ENCODE results near the gene CLEC2B. TPM values are rescaled to one million over a fixed set of nuclear protein-coding genes. Genes with fewer than 3 reads are reported as not detected.

CLEC2B gene
- total RNA-seq = not detected
- polyA plus RNA-seq (2013, experiment 1 of 2) = not detected
- polyA plus RNA-seq (2013, experiment 2 of 2) = not detected
- long read RNA-seq, experiment 1 = 0 reads
- long read RNA-seq, experiment 2 = 0 reads
- long read RNA-seq, experiment 3 = 0 reads
- long read RNA-seq, experiment 4 = 0 reads

GRCh38 chr12:9869307-9870161 lies at the start of gene CLEC2B:
CLEC2B (minus strand) TSS chr12:9869354.
- Mint-ChIP-seq H3K4me1 (peaks cover 21% of the 10 kb centered on the region), H3K27me3 (ENCODE audit: insufficient read depth) (no peaks in the 10 kb centered on the region), H3K4me3 (no peak within 1 kb of the TSS), H3K36me3 (ENCODE audit: low read depth) (no peaks in the 10 kb centered on the region), H3K27ac (peak within 1 kb of the TSS; percentile 0), H3K9me3 (no peaks in the 10 kb centered on the region)
- no peaks in the 10 kb centered on the region for H3K27me3 ChIP-seq (ENCODE audit: control insufficient read depth, insufficient read depth, low read length, poor library complexity, severe bottlenecking)
- no peak for TF ChIP-seq CTCF (conservative IDR thresholded peaks at IDR 0.05)
- 68 to 70% methylated on average over 6 to 10 of the region's 11 CpGs for WGBS, 2 experiments (ENCODE audit: insufficient coverage in 1 of 2, insufficient read length in 1 of 2)
- no peaks in the 10 kb centered on the region for H3K4me1 ChIP-seq (ENCODE audit: control insufficient read depth, insufficient read depth, low read length)
- no peak within 1 kb of the TSS for H3K27ac ChIP-seq (ENCODE audit: low read depth, low read length)
- no peaks in the 10 kb centered on the region for H3K36me3 ChIP-seq (ENCODE audit: control insufficient read depth, insufficient read depth, low read length)
- no peak within 1 kb of the TSS for H3K9ac ChIP-seq (ENCODE audit: extremely low read depth, low read length, poor library complexity, severe bottlenecking)
- H3K9me3 ChIP-seq (ENCODE audit: control insufficient read depth, low read length) = no peaks in the 10 kb centered on the region
- no peak for DNase-seq
- no peak within 1 kb of the TSS for H3K4me3 ChIP-seq (ENCODE audit: low read length)

- TF ChIP-seq CTCF (conservative IDR thresholded peaks at IDR 0.05) = no peak
- Histone ChIP-seq H3K9ac (ENCODE audit: extremely low read depth, low read length, poor library complexity, severe bottlenecking) (no peak overlapping the region), H3K36me3 (ENCODE audit: control insufficient read depth, insufficient read depth, low read length) (no peaks in the 10 kb centered on the region), H3K27me3 (ENCODE audit: control insufficient read depth, insufficient read depth, low read length, poor library complexity, severe bottlenecking) (no peaks in the 10 kb centered on the region), H3K4me3 (ENCODE audit: low read length) (peak overlapping the region; percentile 60), H3K4me1 (ENCODE audit: control insufficient read depth, insufficient read depth, low read length) (no peaks in the 10 kb centered on the region), H3K9me3 (ENCODE audit: control insufficient read depth, low read length) (peaks cover 32% of the 10 kb centered on the region), H3K27ac (ENCODE audit: low read depth, low read length) (no peak overlapping the region)
- DNase-seq = no peak
- Mint-ChIP-seq H3K4me1 (no peaks in the 10 kb centered on the region), H3K27me3 (ENCODE audit: insufficient read depth) (no peaks in the 10 kb centered on the region), H3K4me3 (no peak overlapping the region), H3K36me3 (ENCODE audit: low read depth) (peaks cover 2% of the 10 kb centered on the region), H3K27ac (no peak overlapping the region), H3K9me3 (peaks cover 39% of the 10 kb centered on the region)
Measured at GRCh38 chr12:9911708-9912107, 42.6 kb upstream of the CLEC2B start.

DNA sequence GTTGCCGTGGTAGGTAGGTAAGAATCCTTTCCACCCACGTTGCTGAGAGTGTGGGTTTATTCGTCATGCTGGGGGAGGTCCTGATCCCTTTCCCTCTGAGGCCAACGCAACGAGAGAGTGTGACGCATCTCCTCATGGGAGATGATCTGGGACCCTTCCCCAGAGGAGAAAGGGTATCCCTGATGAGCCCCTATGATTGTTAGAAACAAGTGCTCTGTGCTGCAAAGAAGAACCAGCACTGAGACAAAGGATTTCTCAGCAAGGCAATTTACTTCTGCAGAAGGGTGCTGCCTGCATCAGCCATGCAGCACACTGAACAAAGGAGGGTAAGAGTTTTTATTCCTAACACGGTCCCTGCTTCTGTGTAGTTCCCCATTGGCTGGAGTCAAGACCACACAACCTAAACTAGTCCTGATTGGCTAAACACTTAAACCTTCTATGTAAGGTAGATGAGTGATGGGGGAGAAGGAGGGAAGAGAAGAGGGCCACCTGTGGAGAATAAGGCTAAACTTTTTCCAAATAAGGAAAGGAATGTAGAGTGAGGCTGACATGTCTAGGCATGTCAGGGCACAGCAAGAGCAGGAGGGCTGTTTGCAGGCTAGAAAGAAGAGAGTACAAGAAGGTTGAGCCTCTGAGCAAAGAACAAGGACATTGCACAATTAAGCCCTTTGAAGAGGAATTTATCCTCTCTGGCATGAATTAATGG lies 41.7 kb upstream of the CLEC2B start:
- peak; percentile 82 for DNase-seq
- Histone ChIP-seq H3K27me3 (ENCODE audit: control insufficient read depth, insufficient read depth, low read length, poor library complexity, severe bottlenecking) (no peaks in the 10 kb centered on the region), H3K9me3 (ENCODE audit: control insufficient read depth, low read length) (peaks cover 32% of the 10 kb centered on the region), H3K4me1 (ENCODE audit: control insufficient read depth, insufficient read depth, low read length) (no peaks in the 10 kb centered on the region), H3K9ac (ENCODE audit: extremely low read depth, low read length, poor library complexity, severe bottlenecking) (no peak overlapping the region), H3K4me3 (ENCODE audit: low read length) (peak overlapping the region; percentile 60), H3K27ac (ENCODE audit: low read depth, low read length) (no peak overlapping the region), H3K36me3 (ENCODE audit: control insufficient read depth, insufficient read depth, low read length) (no peaks in the 10 kb centered on the region)
- peaks cover 2% of the 10 kb centered on the region for H3K36me3 Mint-ChIP-seq (ENCODE audit: low read depth)
- no peak overlapping the region for H3K4me3 Mint-ChIP-seq
- H3K27me3 Mint-ChIP-seq (ENCODE audit: insufficient read depth) = no peaks in the 10 kb centered on the region
- H3K27ac Mint-ChIP-seq = no peak overlapping the region
- H3K9me3 Mint-ChIP-seq = peaks cover 39% of the 10 kb centered on the region
- no peaks in the 10 kb centered on the region for H3K4me1 Mint-ChIP-seq
- 93 to 94% methylated on average over 7 of the region's 7 CpGs for WGBS, 2 experiments (ENCODE audit: insufficient coverage in 1 of 2, insufficient read length in 1 of 2)
- TF ChIP-seq CTCF (conservative IDR thresholded peaks at IDR 0.05) = no peak
